GM21825 (cell line): ENCODE results near the gene TMEM132D.
"Not testable (repeated sequence)": the region's sequence is repeated elsewhere in the genome, so short reads cannot be mapped to it uniquely, and the experiment has no call there.

ENCODE experiments used
- ATAC-seq: cut with Tn5 transposase; IDR thresholded peaks from one replicate; pipeline ENCODE4 v1.9.1; 2021; ENCODE audit warnings: mild to moderate bottlenecking, moderate library complexity; ENCODE audit not compliant: unreplicated experiment

Gene TMEM132D

GRCh38 chr12:129079719-129080118 is 824.1 kb downstream of the TMEM132D start:
- no peak for ATAC-seq

- ATAC-seq: no peak
These were observed 827.1 kb downstream of the TMEM132D start for GRCh38 chr12:129076441-129077320.

GRCh38 chr12:129075460-129076208 is 828.2 kb downstream of the TMEM132D start:
- ATAC-seq: no peak

GRCh38 chr12:129074379-129074778 is 829.4 kb downstream of the TMEM132D start:
- ATAC-seq: no peak

- no peak for ATAC-seq
These were observed 830.5 kb downstream of the TMEM132D start for GRCh38 chr12:129073157-129073915.

GRCh38 chr12:129071362-129071761 is 832.5 kb downstream of the TMEM132D start:
- no peak for ATAC-seq

GRCh38 chr12:129069886-129070285 is 833.9 kb downstream of the TMEM132D start:
- no peak for ATAC-seq

GRCh38 chr12:129068684-129069083 is 835.1 kb downstream of the TMEM132D start:
- no peak for ATAC-seq

- ATAC-seq: no peak
These were observed 836.3 kb downstream of the TMEM132D start for GRCh38 chr12:129067491-129067890.

GRCh38 chr12:129064209-129064855 is 839.5 kb downstream of the TMEM132D start:
- ATAC-seq: no peak

- no peak for ATAC-seq
These were observed 840.2 kb downstream of the TMEM132D start for GRCh38 chr12:129063600-129063999.

- ATAC-seq: no peak
These were observed 850.6 kb downstream of the TMEM132D start for GRCh38 chr12:129053232-129053631.

- no peak for ATAC-seq
These were observed 851.5 kb downstream of the TMEM132D start for GRCh38 chr12:129052373-129052772.

GRCh38 chr12:129049917-129050316 is 853.9 kb downstream of the TMEM132D start:
- ATAC-seq: no peak

- ATAC-seq: not testable (repeated sequence)
These were observed 860.5 kb downstream of the TMEM132D start for GRCh38 chr12:129043334-129043733.

GRCh38 chr12:129036135-129036534 is 867.7 kb downstream of the TMEM132D start:
- ATAC-seq: no peak

GRCh38 chr12:129034558-129035289 is 869.1 kb downstream of the TMEM132D start:
- no peak for ATAC-seq

GRCh38 chr12:129028844-129029243 is 875.0 kb downstream of the TMEM132D start:
- no peak for ATAC-seq

- no peak for ATAC-seq
These were observed 878.8 kb downstream of the TMEM132D start for GRCh38 chr12:129025055-129025454.
